H1 (cell line): ENCODE results near the gene ANAPC1.
"Not testable (repeated sequence)": the region's sequence is repeated elsewhere in the genome, so short reads cannot be mapped to it uniquely, and the experiment has no call there.

Experiments
- CBX5 ChIP-seq: fragments of 300-800, 300-1000 bp; sonication (generic); IDR thresholded peaks from 2 replicates; pipeline ENCODE4 v1.7.1; 2016; ENCODE audit warnings: antibody characterized with exemption, low read length, low read depth
- CHD2 ChIP-seq: IDR thresholded peaks from 2 replicates; pipeline ENCODE4 v1.6.1; 2012; ENCODE audit warnings: low read length, improper control_type of control experiment
- CTCF ChIP-seq, 3 experiments: IDR thresholded peaks; 1 replicate in 2 of 3; 2 replicates in 1 of 3; pipeline versions ENCODE4 v1.5.1 to v1.6.1; 2011; ENCODE audit warnings: low read length in 3 of 3, mild to moderate bottlenecking in 3 of 3, inconsistent platforms in 2 of 3, low read depth in 1 of 3, moderate library complexity in 1 of 3; ENCODE audit not compliant: insufficient read depth in 1 of 3; ENCODE audit errors: control extremely low read depth in 1 of 3
- JUN ChIP-seq: IDR thresholded peaks from 2 replicates; pipeline ENCODE4 v1.6.1; 2011; ENCODE audit warnings: low read depth, mild to moderate bottlenecking, improper control_type of control experiment, low read length
- KDM4A ChIP-seq: IDR thresholded peaks from one replicate; pipeline ENCODE4 v1.7.1; 2012; ENCODE audit warnings: low read depth, mild to moderate bottlenecking, moderate library complexity, low read length, inconsistent platforms; ENCODE audit not compliant: severe bottlenecking
- POLR2AphosphoS5 ChIP-seq: IDR thresholded peaks from 2 replicates; pipeline ENCODE4 v1.6.1; 2011; ENCODE audit warnings: low read depth, low read length
- TF ChIP-seq, protein P1 (sequence below): IDR thresholded peaks from 2 replicates; pipeline ENCODE4 v1.6.1; 2011; ENCODE audit warnings: low read length, improper control_type of control experiment

- TF ChIP-seq CHD2; JUN; KDM4A; CTCF (IDR thresholded peaks at IDR 0.05; ENCODE audit: control extremely low read depth in 1 of 3, insufficient read depth in 1 of 3, low read depth in 1 of 3, low read length in 3 of 3); POLR2AphosphoS5; CBX5: not testable (repeated sequence)
- TF ChIP-seq, protein P1, sequence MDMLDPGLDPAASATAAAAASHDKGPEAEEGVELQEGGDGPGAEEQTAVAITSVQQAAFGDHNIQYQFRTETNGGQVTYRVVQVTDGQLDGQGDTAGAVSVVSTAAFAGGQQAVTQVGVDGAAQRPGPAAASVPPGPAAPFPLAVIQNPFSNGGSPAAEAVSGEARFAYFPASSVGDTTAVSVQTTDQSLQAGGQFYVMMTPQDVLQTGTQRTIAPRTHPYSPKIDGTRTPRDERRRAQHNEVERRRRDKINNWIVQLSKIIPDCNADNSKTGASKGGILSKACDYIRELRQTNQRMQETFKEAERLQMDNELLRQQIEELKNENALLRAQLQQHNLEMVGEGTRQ, result not testable (repeated sequence)
Observed at GRCh38 chr2:111752533-111752932, 131.5 kb downstream of the ANAPC1 start.
